Fibroblast of lung (primary cell): ENCODE data around the gene PRCC.

Experiments used
- CTCF ChIP-seq, 2 donors: IDR thresholded peaks in 1 of 2; conservative IDR thresholded peaks in 1 of 2; 1 replicate in 1 of 2; 2 replicates in 1 of 2; pipeline ENCODE4 v1.5.1; 2011 to 2012; ENCODE audit warnings: low read length in 2 of 2, control low read depth in 1 of 2, inconsistent platforms in 1 of 2, low read depth in 1 of 2, mild to moderate bottlenecking in 1 of 2
- EZH2 ChIP-seq: IDR thresholded peaks from 2 replicates; pipeline ENCODE4 v1.5.1; 2012; ENCODE audit warnings: low read length, control low read depth, mild to moderate bottlenecking; ENCODE audit errors: missing control alignments

GRCh38 chr1:156750191-156750672, 17.1 kb upstream of the PRCC start:
- TF ChIP-seq CTCF (conservative IDR thresholded peaks at IDR 0.05 in 1 of 2, IDR thresholded peaks at IDR 0.05 in 1 of 2; ENCODE audit: low read depth in 1 of 2, low read length in 2 of 2): no peak
- TF ChIP-seq EZH2: no peak
